ENCODE results near the gene NHSL1.

Gene NHSL1

DNA sequence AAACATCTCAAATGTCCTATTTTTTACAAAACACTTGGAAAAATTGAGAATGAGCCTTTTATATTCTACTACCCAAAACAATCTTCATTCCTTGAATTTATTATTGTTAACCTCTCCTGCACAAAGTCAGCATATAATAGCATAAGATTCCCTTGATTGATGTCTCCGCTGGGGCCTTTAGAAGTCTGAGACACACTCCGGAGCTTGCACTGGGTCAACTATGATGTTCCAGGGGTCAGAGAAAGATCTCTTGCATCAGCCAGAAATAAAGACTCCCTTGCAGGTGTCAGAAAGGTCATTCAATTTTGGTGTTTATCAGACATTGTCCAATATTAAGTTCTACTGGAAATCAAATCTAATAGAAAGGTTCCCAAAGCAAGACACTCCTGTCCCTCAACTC is 29.7 kb upstream of the NHSL1 start:
- H3K4me3 ChIP-seq (ENCODE audit: low read length) = no peak overlapping the region
- no peak for TF ChIP-seq ZNF274 (IDR thresholded peaks at IDR 0.05; ENCODE audit: low read depth, low read length)

DNA sequence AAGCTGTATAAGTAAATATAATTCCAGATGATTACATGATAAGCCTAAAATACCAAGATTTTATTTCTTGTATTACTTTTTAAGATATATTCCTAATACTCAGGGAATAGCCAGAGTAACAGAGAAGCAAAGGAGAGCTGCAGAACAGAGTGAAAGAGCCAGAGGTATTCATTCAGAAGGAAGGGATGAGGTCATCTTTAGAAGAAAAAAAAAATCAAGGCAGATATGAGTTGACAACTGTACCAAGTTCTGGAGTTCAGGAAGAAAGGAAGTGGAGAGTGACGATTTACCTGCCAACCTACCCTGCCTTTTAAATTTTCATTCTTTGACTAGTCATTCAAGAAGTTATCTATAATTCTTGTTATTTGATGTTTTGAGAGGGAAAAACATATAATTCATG is 28.8 kb upstream of the NHSL1 start:
- no peak overlapping the region for H3K4me3 ChIP-seq (ENCODE audit: low read length)
- no peak for TF ChIP-seq ZNF274 (IDR thresholded peaks at IDR 0.05; ENCODE audit: low read depth, low read length)

DNA sequence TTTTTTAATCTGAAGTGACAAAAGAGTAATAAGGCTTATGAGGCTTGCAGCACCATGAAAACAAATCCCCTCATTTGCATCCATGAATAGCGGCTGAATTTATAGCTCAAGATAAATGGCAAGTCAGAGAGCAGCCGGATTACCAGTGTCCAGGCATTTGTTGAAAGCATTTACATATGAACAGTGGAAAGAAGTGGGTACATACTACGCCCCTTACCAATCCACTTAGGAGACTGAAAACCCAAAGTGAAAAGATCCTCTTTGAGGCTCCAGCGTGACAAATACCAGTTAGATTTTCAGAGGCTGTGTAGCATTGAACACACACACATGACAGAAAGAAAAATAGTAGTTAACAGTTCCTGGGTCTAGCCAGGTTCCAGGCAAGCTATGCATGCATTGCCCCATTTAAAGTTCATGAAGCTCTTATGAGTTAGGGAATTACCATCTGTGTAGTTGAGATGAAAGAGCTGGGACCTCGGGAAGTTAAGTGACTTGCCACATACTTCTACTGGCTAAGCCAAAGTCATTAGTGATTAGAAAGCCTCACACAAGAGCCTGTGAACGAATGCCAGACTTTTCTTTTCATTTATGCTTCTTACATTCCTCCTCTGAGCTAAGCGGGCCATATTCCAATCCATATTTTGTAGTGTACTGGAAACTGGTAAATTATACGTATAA is 28.3 kb upstream of the NHSL1 start:
- no peak overlapping the region for H3K4me3 ChIP-seq (ENCODE audit: low read length)

DNA sequence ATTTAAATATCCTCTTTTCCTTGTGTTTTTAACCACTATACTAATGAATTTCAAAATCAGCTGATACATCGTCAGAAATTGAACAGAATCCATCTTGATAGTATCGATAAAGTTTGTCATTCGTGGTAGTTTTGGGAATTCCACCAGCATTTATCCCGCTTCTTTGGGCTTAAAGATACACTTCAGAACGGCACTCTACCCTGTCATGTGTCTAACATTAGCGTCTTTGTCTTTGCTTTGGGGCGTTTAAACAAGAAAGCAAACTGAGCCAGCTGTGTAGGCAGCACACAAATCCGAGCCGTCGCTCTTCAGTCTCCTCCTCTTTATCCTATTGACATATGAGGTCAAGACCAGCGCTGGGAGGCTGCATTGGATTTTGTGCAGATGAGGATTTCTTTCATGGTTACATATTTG is 27.5 kb upstream of the NHSL1 start:
- TF ChIP-seq ZNF274 (IDR thresholded peaks at IDR 0.05; ENCODE audit: low read depth, low read length) = no peak
- no peak overlapping the region for H3K4me3 ChIP-seq (ENCODE audit: low read length)

More for the DNA sequence above, 28.3 kb upstream of the NHSL1 start:
- TF ChIP-seq ZNF274 (IDR thresholded peaks at IDR 0.05; ENCODE audit: low read depth, low read length) = no peak

DNA sequence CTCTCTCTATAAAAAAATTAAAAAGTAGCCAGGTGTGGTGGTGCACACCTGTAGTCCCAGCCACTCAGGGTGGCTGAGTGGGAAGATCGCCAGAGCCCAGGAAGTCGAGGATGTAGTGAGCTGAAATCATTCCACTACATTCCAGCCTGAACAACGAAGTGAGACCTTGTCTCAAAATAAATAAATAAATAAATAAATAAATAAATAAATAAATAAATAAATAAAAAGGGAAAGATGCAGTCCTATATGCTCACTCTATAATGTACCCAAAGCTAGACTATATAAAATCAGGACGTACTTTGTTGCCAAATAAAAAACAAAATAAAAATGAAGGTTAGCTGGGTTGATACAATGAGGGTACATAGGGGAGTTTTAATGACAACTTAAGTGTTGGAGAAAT is 26.1 kb upstream of the NHSL1 start:
- H3K4me3 ChIP-seq (ENCODE audit: low read length) = no peak overlapping the region
- TF ChIP-seq ZNF274 (IDR thresholded peaks at IDR 0.05; ENCODE audit: low read depth, low read length) = no peak

DNA sequence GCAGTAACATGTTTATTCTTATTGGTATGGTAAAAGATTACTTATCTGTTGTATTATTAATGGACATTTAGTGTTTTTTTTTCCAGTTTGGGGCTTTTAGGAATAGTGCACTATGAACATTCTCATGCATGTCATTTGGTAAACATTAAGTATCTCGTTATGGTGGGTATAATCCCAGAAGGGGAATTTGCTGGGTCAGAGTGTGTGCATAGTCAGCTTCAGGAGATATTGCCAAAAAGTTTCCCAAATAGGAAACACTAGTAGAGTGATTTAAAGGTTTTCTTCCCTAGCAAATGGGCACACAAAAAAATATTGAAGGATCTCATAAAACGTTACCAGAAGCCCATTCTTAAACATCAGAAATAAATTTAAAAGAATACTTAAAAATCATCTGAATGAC is 25.2 kb upstream of the NHSL1 start:
- no peak overlapping the region for H3K4me3 ChIP-seq (ENCODE audit: low read length)
- TF ChIP-seq ZNF274 (IDR thresholded peaks at IDR 0.05; ENCODE audit: low read depth, low read length) = no peak

DNA sequence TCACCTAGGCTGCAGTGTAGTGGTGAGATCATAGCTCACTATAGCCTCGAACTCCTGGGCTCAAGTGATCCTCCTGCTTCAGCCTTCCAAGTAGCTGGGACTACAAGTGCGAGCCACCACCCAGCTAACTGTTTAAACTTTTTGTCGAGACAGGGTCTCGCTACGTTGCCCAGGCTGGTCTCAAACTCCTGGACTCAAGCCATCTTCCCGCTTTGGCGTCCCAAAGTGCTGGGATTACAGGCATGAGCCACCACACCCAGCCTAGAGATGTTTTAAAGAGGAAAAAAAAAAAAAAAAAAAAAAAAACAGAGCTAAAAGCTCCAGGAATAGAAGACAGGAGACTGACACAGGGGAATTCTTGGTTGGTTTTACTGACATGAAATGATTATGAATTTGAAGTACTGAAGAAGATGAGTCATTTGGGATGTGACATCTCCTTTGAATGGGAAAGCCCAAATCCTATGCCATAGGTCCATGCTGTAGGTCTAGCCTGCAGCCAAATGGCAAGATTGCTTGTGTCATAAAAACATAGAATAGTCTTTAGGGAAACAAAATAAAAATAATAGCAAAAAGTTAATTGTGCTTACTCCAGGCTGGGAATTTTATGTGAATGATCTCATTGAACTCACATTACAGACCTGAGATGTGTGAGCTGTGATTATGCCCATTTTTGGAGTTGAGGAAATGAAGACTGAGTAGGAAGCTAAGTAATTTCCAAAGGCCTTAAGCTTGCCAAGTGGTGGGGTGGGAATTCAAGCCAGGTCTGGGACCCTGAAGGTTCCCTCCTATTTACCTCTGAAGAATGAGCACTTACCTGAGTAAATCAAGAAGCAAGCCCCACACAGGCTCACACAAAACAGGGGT is 24.3 kb upstream of the NHSL1 start:
- no peak overlapping the region for H3K4me3 ChIP-seq (ENCODE audit: low read length)
- TF ChIP-seq ZNF274 (IDR thresholded peaks at IDR 0.05; ENCODE audit: low read depth, low read length) = no peak

DNA sequence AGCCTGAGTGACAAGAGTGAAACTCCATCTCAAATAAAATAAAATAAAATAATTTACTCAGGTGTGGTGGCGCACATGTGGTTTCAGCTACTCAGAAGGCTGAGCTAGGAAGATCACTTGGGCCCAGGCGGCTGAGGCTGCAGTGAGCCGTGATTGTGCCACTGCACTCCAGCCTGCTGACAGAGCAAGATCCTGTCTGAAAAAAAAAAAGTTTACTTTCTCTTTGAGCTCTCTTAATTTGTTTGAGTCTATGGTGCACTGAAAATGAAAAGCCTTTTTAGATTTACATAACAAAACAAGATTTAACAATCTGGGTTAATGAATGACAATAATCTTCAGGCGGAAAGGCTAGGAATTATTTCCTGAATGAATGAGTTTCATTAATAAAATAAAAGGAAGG is 23.3 kb upstream of the NHSL1 start:
- no peak for TF ChIP-seq ZNF274 (IDR thresholded peaks at IDR 0.05; ENCODE audit: low read depth, low read length)
- H3K4me3 ChIP-seq (ENCODE audit: low read length) = no peak overlapping the region

DNA sequence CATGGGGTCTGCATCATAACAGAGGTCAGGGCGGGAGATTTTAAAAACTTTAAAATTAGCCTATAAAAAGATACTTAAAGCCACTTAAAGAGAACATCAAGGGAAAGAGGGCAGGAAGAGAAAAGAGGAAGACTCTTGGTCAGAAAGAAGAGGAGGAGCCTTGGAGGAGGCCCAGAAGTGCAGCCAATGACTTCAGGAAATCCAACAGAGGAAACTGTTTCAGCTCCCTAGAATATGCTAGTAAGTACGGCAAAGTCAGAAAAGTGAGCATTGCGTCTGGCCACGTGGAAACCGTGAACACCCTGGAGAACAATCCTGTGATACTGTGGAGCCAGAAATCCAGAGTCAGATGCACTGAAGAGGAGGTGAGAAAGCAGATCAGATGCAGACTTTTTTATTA is 22.5 kb upstream of the NHSL1 start:
- H3K4me3 ChIP-seq (ENCODE audit: low read length) = no peak overlapping the region
- no peak for TF ChIP-seq ZNF274 (IDR thresholded peaks at IDR 0.05; ENCODE audit: low read depth, low read length)

DNA sequence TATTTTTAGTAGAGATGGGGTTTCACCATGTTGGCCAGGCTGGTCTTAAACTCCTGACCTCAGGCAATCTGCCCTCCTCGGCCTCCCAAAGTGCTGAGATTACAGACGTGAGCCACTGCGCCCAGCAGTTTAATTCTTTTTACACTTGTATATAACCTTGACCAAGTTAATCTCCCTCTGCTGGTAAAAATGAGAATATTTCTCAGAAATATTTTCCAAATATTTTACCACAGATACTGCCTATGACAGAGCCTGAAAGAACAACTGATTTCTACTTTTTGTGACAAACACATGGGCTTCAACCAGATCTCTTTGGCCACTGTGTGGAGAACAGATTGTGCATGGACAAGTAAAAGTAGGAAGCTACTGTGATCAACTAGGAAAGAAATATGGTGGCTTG is 21.2 kb upstream of the NHSL1 start:
- no peak overlapping the region for H3K4me3 ChIP-seq (ENCODE audit: low read length)
- TF ChIP-seq ZNF274 (IDR thresholded peaks at IDR 0.05; ENCODE audit: low read depth, low read length) = no peak

DNA sequence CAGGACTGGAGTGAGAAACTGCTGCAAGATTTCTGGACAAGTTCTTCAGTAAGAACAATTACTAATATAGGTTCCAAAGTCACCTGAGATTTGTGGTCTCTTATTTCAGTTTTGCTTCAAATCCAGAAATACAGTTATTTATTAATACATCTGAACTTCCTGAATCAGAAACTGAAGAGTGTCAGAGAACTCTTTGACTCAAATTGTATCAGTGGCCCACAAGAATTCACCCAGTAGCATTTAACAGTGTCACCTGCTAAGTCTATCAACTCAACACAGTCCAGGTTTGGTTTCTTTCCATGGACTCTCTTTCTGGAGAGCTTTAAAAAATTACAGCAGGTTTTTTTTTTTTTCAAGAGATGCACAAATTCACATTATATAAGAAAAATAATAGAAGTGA is 18.8 kb upstream of the NHSL1 start:
- H3K4me3 ChIP-seq (ENCODE audit: low read length) = no peak overlapping the region
- no peak for TF ChIP-seq ZNF274 (IDR thresholded peaks at IDR 0.05; ENCODE audit: low read depth, low read length)

DNA sequence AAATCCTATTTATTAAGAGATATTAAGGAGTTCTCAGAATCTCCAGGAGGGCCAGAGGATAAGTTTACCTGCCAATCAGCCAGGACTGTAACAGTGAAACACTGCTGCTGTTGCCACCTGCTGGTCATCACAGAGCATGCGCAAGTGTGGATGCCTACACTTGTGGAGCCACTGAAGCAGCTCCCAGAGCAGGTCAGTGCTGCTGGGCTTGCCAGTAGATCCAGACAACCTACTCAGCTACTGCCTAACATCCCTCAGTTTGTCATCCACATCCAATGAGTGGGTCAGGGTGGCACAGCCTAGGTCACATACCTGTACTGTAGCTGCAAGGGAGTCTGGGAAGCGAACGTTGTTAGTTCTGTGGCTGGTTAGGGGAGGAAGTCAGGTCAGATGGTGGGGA is 18.3 kb upstream of the NHSL1 start:
- no peak for TF ChIP-seq ZNF274 (IDR thresholded peaks at IDR 0.05; ENCODE audit: low read depth, low read length)

DNA sequence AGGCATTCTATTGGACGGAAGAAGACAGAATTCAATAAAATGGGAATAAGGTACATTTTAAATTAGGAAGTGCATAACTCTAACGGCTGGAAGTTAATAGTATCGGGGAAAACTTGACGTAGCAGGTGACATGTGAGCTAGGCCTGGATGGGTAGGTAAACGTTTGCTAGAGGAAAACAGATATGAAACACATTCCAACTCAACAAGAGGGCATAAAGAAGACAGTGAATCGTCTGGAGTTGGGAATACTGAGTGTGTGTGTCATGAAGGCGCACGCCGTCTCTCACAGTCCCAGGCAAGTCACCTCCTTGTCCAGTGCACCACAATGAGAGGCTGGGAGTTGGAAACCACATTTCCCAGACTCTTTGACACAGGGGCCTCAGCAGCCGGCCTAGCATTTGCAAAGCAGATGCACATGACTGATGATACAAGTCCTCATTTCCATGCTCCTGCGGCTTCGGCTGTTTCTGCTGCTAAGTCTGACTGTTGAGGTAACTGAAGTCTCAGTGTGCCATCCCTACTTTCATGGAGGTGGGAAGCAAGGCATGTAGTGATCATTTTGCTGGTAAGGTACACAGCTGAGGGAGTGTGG is 16.5 kb upstream of the NHSL1 start:
- H3K4me3 ChIP-seq (ENCODE audit: low read length) = no peak overlapping the region
- no peak for TF ChIP-seq ZNF274 (IDR thresholded peaks at IDR 0.05; ENCODE audit: low read depth, low read length)

More for the DNA sequence above, 18.3 kb upstream of the NHSL1 start:
- no peak overlapping the region for H3K4me3 ChIP-seq (ENCODE audit: low read length)

DNA sequence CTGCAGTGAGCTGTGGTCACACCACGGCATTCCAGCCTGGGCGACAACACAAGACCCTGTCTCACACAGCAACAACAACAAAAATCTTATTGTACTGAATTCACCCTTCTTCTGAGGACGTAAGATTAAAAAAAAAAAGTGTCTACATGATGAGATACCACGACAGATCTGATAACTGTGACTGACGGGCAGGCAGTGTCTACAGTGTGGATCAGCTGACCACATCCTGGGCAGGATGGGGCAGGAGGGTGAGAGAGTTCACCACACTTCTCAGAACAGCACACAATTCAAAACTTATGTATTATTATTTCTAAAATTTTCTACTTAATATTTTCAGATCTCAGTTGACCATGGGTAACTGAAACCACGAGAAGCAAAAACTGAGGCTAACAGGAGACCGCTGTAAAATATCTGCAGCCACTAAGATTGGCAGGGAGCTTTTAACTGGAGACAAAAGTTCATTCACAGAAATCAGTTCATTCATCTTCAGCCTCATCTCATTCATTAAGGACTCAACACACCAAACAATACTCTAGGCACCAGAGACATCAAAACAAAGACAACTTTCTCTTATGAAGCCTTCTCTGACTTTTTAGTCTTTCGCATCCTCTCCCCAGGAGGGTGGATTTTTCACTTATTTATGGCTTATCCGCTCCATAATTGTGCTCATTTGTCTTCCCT is 15.7 kb upstream of the NHSL1 start:
- H3K4me3 ChIP-seq (ENCODE audit: low read length) = no peak overlapping the region
- TF ChIP-seq ZNF274 (IDR thresholded peaks at IDR 0.05; ENCODE audit: low read depth, low read length) = no peak

Measured in GM08714 (cell line).